ENCODE results near the gene DBNDD2. TPM values are rescaled to one million over a fixed set of nuclear protein-coding genes. Genes with fewer than 3 reads are reported as not detected.

DBNDD2 gene
- total RNA-seq, 2 experiments from 2014 or later: 13.2 to 15.7 TPM

DNA sequence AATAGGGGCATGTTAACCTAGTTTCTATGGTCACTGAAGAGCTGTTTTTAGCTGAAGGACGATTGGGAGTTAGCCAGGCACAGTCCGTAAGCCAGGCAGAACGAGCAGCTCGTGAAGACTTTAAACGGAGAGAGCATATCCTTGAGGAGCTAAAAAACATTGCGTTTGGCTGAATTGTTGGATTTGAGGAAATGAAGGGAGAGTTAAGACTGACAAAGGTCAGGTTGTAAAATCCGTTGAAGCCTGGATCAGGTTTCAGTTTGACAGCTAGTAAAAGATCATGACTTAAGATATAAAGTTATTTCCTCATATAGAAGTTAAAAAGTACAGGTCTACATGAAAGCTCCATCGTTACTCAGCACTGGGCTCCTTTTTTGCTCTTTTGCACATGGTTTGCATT is 2.8 kb downstream of the DBNDD2 start:
- peak overlapping the region; percentile 12 for H3K27ac Mint-ChIP-seq
- Histone ChIP-seq H3K27ac (ENCODE audit: low read depth in 1 of 2, low read length in 2 of 2) (no peak overlapping the region), H3K4me1 (ENCODE audit: insufficient read depth, low read length) (peaks cover 17% of the 10 kb centered on the region), H3K36me3 (ENCODE audit: insufficient read depth, low read length) (peaks cover 7% of the 10 kb centered on the region), H3K4me3 (ENCODE audit: low read length) (no peak overlapping the region), H3K9me3 (ENCODE audit: control insufficient read depth in 1 of 2, insufficient read depth in 1 of 2, low read length in 2 of 2) (no peaks in the 10 kb centered on the region), H3K27me3 (ENCODE audit: control insufficient read depth in 1 of 2, insufficient read depth in 2 of 2, low read length in 2 of 2) (no peaks in the 10 kb centered on the region)
- ATAC-seq (ENCODE audit: poor library complexity) (no peak), DNase-seq (no peak)
- ChIA-PET CTCF (interaction anchor here (2.0 kb wide), 1 partner anchor 48 kb away, joined by 5 read pairs; the partner anchor contains the start of gene SYS1), POLR2A (interaction anchor here (1.1 to 1.2 kb wide), 2 partner anchors 37 to 56 kb away, joined by 3 to 4 read pairs; no protein-coding TSS in a partner anchor)
- H3K27me3 Mint-ChIP-seq: no peaks in the 10 kb centered on the region
- H3K4me1 Mint-ChIP-seq (ENCODE audit: low read depth): peaks cover 26% of the 10 kb centered on the region
- no peak overlapping the region for H3K4me3 Mint-ChIP-seq
- intact Hi-C loops (cut with DNase I, micrococcal nuclease): loop anchor here (2.0 to 10.0 kb wide), 3 partner anchors 36 to 526 kb away; partner anchors contain the start of genes STK4 (in 1 of the 2), TOMM34 (in 1 of the 2) and YWHAB (in 1 of the 2)
- H3K36me3 Mint-ChIP-seq (ENCODE audit: low read depth): peaks cover 21% of the 10 kb centered on the region
- TF ChIP-seq, protein P1, sequence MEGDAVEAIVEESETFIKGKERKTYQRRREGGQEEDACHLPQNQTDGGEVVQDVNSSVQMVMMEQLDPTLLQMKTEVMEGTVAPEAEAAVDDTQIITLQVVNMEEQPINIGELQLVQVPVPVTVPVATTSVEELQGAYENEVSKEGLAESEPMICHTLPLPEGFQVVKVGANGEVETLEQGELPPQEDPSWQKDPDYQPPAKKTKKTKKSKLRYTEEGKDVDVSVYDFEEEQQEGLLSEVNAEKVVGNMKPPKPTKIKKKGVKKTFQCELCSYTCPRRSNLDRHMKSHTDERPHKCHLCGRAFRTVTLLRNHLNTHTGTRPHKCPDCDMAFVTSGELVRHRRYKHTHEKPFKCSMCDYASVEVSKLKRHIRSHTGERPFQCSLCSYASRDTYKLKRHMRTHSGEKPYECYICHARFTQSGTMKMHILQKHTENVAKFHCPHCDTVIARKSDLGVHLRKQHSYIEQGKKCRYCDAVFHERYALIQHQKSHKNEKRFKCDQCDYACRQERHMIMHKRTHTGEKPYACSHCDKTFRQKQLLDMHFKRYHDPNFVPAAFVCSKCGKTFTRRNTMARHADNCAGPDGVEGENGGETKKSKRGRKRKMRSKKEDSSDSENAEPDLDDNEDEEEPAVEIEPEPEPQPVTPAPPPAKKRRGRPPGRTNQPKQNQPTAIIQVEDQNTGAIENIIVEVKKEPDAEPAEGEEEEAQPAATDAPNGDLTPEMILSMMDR (IDR thresholded peaks at IDR 0.05): no peak
- no peaks in the 10 kb centered on the region for H3K9me3 Mint-ChIP-seq

DNA sequence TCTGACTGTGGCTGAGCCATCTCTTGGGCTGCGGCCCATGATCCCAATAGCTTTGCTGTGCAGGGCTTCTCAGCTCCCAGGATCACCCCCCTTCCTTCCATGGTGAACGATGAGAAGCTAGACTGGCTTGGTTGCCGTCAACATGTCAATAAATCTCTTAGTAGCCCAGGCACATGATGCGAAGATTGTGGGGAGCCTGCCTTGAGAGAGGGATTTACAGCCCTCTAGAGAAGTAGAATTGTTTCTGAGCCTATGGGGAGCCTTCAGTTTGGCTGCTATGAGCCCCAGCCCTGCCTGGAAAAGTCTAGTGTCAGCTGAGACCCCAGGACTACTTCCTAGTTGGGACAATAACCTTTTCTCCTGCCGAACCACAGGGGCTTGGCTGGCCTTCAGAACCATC is 4.6 kb downstream of the DBNDD2 start:
- H3K27ac ChIP-seq (ENCODE audit: low read depth in 1 of 2, low read length in 2 of 2): no peak overlapping the region
- peaks cover 35% of the 10 kb centered on the region for H3K4me1 Mint-ChIP-seq (ENCODE audit: low read depth)
- TF ChIP-seq, protein P1 (IDR thresholded peaks at IDR 0.05): no peak
- no peaks in the 10 kb centered on the region for H3K27me3 Mint-ChIP-seq
- H3K4me3 Mint-ChIP-seq: peak overlapping the region; percentile 15
- intact Hi-C loops (cut with DNase I, micrococcal nuclease): loop anchor here (10.0 kb wide), 2 partner anchors 448 to 528 kb away; partner anchors contain the start of genes STK4 (in 1 of the 2), TOMM34 (in 1 of the 2) and YWHAB (in 1 of the 2)
- ATAC-seq (ENCODE audit: poor library complexity) (no peak), DNase-seq (no peak)
- peaks cover 19% of the 10 kb centered on the region for H3K4me1 ChIP-seq (ENCODE audit: insufficient read depth, low read length)
- H3K27ac Mint-ChIP-seq: no peak overlapping the region
- H3K9me3 ChIP-seq (ENCODE audit: control insufficient read depth in 1 of 2, insufficient read depth in 1 of 2, low read length in 2 of 2): no peaks in the 10 kb centered on the region
- ChIA-PET POLR2A (interaction anchor here (2.2 kb wide), 1 partner anchor 39 kb away, joined by 14 read pairs; no protein-coding TSS in a partner anchor), CTCF (interaction anchor here (0.7 to 2.5 kb wide), 5 partner anchors 19 to 50 kb away, joined by 3 to 10 read pairs (median 7); partner anchors contain the start of gene SYS1)
- H3K4me3 ChIP-seq (ENCODE audit: low read length): no peak overlapping the region
- peaks cover 25% of the 10 kb centered on the region for H3K36me3 Mint-ChIP-seq (ENCODE audit: low read depth)
- H3K9me3 Mint-ChIP-seq: no peaks in the 10 kb centered on the region
- no peaks in the 10 kb centered on the region for H3K27me3 ChIP-seq (ENCODE audit: control insufficient read depth in 1 of 2, insufficient read depth in 2 of 2, low read length in 2 of 2)
- peaks cover 7% of the 10 kb centered on the region for H3K36me3 ChIP-seq (ENCODE audit: insufficient read depth, low read length)

DNA sequence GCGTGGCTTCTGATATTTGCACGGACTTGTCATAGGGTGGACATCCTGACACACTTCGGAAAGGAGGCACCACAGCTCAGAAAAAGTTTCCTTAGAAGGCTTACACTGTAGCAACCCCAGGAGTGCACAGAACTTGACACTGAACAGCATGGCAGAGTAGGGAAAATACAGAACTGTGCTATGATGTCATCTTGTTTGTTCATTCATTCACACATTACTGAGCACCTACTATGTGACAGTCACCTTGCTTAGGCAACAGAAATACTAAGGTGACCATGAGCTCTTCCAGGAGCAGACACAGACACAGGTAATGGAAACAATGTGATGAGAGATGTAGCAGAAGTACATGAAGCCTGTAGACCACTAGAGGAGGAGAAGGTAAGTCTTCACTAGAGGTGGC is 5.4 kb downstream of the DBNDD2 start:
- ATAC-seq (ENCODE audit: poor library complexity) (no peak), DNase-seq (no peak)
- no peak overlapping the region for H3K4me3 ChIP-seq (ENCODE audit: low read length)
- Mint-ChIP-seq H3K36me3 (ENCODE audit: low read depth) (peaks cover 28% of the 10 kb centered on the region), H3K4me1 (ENCODE audit: low read depth) (peaks cover 39% of the 10 kb centered on the region), H3K4me3 (peak overlapping the region; percentile 27), H3K27ac (no peak overlapping the region), H3K27me3 (no peaks in the 10 kb centered on the region), H3K9me3 (no peaks in the 10 kb centered on the region)
- H3K27me3 ChIP-seq (ENCODE audit: control insufficient read depth in 1 of 2, insufficient read depth in 2 of 2, low read length in 2 of 2): no peaks in the 10 kb centered on the region
- H3K9me3 ChIP-seq (ENCODE audit: control insufficient read depth in 1 of 2, insufficient read depth in 1 of 2, low read length in 2 of 2): no peaks in the 10 kb centered on the region
- intact Hi-C loops (cut with DNase I, micrococcal nuclease): loop anchor here (10.0 kb wide), 2 partner anchors 449 to 529 kb away; partner anchors contain the start of genes STK4 (in 1 of the 2), TOMM34 (in 1 of the 2) and YWHAB (in 1 of the 2)
- TF ChIP-seq, protein P1 (IDR thresholded peaks at IDR 0.05): no peak
- ChIA-PET CTCF (interaction anchor here (1.1 to 2.5 kb wide), 4 partner anchors 23 to 557 kb away, joined by 3 to 10 read pairs (median 8); partner anchors contain the start of gene SYS1), POLR2A (interaction anchor here (1.2 to 2.2 kb wide), 2 partner anchors 9 to 40 kb away, joined by 6 to 14 read pairs; no protein-coding TSS in a partner anchor)
- peaks cover 23% of the 10 kb centered on the region for H3K4me1 ChIP-seq (ENCODE audit: insufficient read depth, low read length)
- peaks cover 12% of the 10 kb centered on the region for H3K36me3 ChIP-seq (ENCODE audit: insufficient read depth, low read length)
- H3K27ac ChIP-seq (ENCODE audit: low read depth in 1 of 2, low read length in 2 of 2): no peak overlapping the region

Measured in CD4-positive, alpha-beta T cell (primary cell).